Loucy (cell line): ENCODE measurements around the gene SORCS1.

Experiments
- H2AFZ ChIP-seq: fragments of 200-600 bp; sonication (generic); 2 replicates; pipeline ENCODE4 v1.6.0; 2016; ENCODE audit warnings: antibody characterized with exemption, mild to moderate bottlenecking, low read length, moderate library complexity
- H3F3A ChIP-seq: fragments of 200-600 bp; 2 replicates; pipeline ENCODE4 v1.6.0; 2016; ENCODE audit warnings: antibody characterized with exemption, low read depth, mild to moderate bottlenecking
- H3K27me3 ChIP-seq: fragments of 200-600 bp; sonication (generic); 2 replicates; pipeline ENCODE4 v1.6.1; 2014; ENCODE audit warnings: low read length, mild to moderate bottlenecking; ENCODE audit not compliant: insufficient read depth, poor library complexity, severe bottlenecking
- H3K36me3 ChIP-seq: fragments of 200-600 bp; sonication (generic); 2 replicates; pipeline ENCODE4 v1.6.1; 2016; ENCODE audit warnings: low read length; ENCODE audit not compliant: insufficient read depth
- H3K4me1 ChIP-seq: fragments of 200-600 bp; sonication (generic); 2 replicates; pipeline ENCODE4 v1.5.1; 2014; ENCODE audit warnings: low read length, mild to moderate bottlenecking; ENCODE audit not compliant: insufficient read depth, poor library complexity, severe bottlenecking
- H3K4me2 ChIP-seq: fragments of 200-600 bp; sonication (generic); 2 replicates; pipeline ENCODE4 v1.6.0; 2014; ENCODE audit warnings: antibody characterized with exemption, low read length, low read depth, mild to moderate bottlenecking; ENCODE audit not compliant: poor library complexity, severe bottlenecking
- H3K4me3 ChIP-seq: fragments of 200-600 bp; sonication (generic); 2 replicates; pipeline ENCODE4 v1.5.1; 2014; ENCODE audit warnings: low read length, mild to moderate bottlenecking, mixed read lengths; ENCODE audit not compliant: poor library complexity, severe bottlenecking
- H3K79me2 ChIP-seq: fragments of 200-600 bp; sonication (generic); 2 replicates; pipeline ENCODE4 v1.6.1; 2014; ENCODE audit warnings: low read length; ENCODE audit not compliant: insufficient read depth
- H3K9ac ChIP-seq: fragments of 200-600 bp; sonication (generic); 2 replicates; pipeline ENCODE4 v1.6.0; 2014; ENCODE audit warnings: mild to moderate bottlenecking, low read depth, low read length, moderate library complexity; ENCODE audit not compliant: poor library complexity, severe bottlenecking
- H3K9me2 ChIP-seq: fragments of 200-600 bp; sonication (generic); replicated peaks from 2 replicates; pipeline ENCODE4 v1.6.1; 2016; ENCODE audit warnings: low read depth, low read length, mixed read lengths
- H3K9me3 ChIP-seq: fragments of 200-600 bp; sonication (generic); 2 replicates; pipeline ENCODE4 v1.6.1; 2014; ENCODE audit warnings: mild to moderate bottlenecking, antibody characterized with exemption, low read length, low read depth; ENCODE audit not compliant: insufficient read depth
- H4K20me1 ChIP-seq: fragments of 200-600 bp; sonication (generic); 2 replicates; pipeline ENCODE4 v1.6.0; 2014; ENCODE audit warnings: antibody characterized with exemption, low read length, mild to moderate bottlenecking; ENCODE audit not compliant: insufficient read depth, poor library complexity, severe bottlenecking
- EZH2phosphoT487 ChIP-seq: fragments of 200-600 bp; IDR thresholded peaks from 2 replicates; pipeline ENCODE4 v1.6.1; 2018; ENCODE audit warnings: antibody characterized with exemption, mild to moderate bottlenecking, moderate library complexity, borderline replicate concordance
- TF ChIP-seq, protein P1 (sequence below): fragments of 200-600 bp; sonication (generic); conservative IDR thresholded peaks from 2 replicates; pipeline ENCODE4 v1.5.1; 2014; ENCODE audit warnings: mild to moderate bottlenecking, antibody characterized with exemption, low read length

Gene SORCS1

DNA sequence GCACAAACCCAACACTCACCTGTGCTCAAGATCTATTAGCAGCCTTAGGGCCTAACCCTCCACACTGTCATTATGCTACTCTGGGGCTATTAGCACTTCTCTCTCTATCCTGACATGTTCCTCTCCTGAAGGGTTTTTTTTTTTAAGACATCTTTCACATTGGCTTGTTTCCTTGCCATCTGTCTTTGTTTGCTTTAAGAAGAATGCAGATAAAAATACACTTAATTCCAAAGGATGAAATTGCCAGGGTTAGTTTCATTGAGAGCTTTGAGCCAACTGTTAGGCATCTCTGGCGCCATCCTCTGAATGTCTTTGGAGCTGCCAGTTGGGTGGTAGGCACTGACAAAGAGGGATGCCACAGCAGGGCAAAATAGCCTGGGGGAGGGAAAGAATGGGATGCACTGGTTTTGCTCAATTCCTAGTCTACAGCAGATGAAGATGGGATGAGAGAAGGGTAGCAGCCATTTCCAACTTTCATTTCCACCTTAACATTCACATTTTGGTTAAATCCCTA lies 399.2 kb downstream of the SORCS1 start:
- Histone ChIP-seq H2AFZ (no peak overlapping the region), H3K27me3 (no peaks in the 10 kb centered on the region), H3K9me2 (no peaks in the 10 kb centered on the region), H3K4me3 (no peak overlapping the region), H3K79me2 (no peaks in the 10 kb centered on the region), H4K20me1 (no peaks in the 10 kb centered on the region), H3K36me3 (no peaks in the 10 kb centered on the region), H3K4me1 (peaks cover 51% of the 10 kb centered on the region), H3K4me2 (no peak overlapping the region), H3F3A (peaks cover under 1% of the 10 kb centered on the region; the same call in 1 of the 2 replicates), H3K9ac (no peak overlapping the region), H3K9me3 (no peaks in the 10 kb centered on the region)
- TF ChIP-seq EZH2phosphoT487: no peak
- TF ChIP-seq, protein P1, sequence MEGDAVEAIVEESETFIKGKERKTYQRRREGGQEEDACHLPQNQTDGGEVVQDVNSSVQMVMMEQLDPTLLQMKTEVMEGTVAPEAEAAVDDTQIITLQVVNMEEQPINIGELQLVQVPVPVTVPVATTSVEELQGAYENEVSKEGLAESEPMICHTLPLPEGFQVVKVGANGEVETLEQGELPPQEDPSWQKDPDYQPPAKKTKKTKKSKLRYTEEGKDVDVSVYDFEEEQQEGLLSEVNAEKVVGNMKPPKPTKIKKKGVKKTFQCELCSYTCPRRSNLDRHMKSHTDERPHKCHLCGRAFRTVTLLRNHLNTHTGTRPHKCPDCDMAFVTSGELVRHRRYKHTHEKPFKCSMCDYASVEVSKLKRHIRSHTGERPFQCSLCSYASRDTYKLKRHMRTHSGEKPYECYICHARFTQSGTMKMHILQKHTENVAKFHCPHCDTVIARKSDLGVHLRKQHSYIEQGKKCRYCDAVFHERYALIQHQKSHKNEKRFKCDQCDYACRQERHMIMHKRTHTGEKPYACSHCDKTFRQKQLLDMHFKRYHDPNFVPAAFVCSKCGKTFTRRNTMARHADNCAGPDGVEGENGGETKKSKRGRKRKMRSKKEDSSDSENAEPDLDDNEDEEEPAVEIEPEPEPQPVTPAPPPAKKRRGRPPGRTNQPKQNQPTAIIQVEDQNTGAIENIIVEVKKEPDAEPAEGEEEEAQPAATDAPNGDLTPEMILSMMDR: peak; percentile 64

DNA sequence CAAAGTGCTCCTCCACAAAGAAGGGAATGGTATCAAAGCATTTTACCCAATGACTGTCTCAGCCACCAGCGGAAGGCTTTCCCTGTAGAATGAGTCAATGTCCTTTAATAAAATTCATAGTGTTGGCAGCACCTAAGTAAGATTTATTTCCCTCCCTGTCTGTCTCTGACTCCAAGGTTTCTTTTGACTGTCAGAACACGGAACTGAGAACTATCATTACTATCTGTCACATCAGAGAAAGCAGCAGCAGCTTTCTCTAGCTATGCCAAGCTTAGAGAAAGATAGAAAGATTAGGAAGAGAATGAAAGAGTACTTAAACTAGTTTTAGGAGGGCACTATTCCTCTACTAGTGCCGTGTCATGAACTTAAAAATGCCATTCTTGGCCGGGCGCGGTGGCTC lies 400.1 kb downstream of the SORCS1 start:
- Histone ChIP-seq H3K4me3 (no peak overlapping the region), H3K36me3 (no peaks in the 10 kb centered on the region), H3F3A (no peaks in the 10 kb centered on the region), H2AFZ (0 out of 2 replicates have a peak overlapping the region, but pooled peaks have one; percentile 81), H3K79me2 (no peaks in the 10 kb centered on the region), H3K9me3 (no peaks in the 10 kb centered on the region), H3K9ac (no peak overlapping the region), H3K9me2 (no peaks in the 10 kb centered on the region), H3K4me2 (no peak overlapping the region), H3K4me1 (peaks cover 43% of the 10 kb centered on the region), H3K27me3 (no peaks in the 10 kb centered on the region), H4K20me1 (no peaks in the 10 kb centered on the region)
- TF ChIP-seq EZH2phosphoT487: no peak
- TF ChIP-seq, protein P1: no peak

DNA sequence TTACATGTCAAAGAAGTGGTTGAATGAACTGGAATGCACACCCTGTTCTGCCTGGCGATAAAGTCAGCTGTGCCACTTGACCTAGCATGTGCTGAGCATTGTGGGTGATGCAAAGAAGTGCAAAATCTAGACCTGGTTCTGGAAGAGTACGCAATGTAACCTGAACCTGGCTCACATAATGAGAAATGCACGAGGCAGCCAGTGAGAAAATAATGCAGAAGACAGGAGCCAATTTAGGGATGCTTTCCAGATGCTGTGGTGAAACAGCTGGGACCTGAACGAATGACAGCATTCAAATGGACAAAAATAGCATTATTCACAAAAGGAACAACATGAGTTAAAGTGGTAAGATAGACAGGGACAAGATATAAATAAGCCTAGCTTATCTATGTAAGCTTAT lies 402.6 kb downstream of the SORCS1 start:
- Histone ChIP-seq H3K4me2 (no peak overlapping the region), H3K36me3 (no peaks in the 10 kb centered on the region), H3K4me1 (peaks cover 43% of the 10 kb centered on the region), H3K9ac (no peak overlapping the region), H3K9me2 (no peaks in the 10 kb centered on the region), H4K20me1 (no peaks in the 10 kb centered on the region), H3K79me2 (no peaks in the 10 kb centered on the region), H3K27me3 (no peaks in the 10 kb centered on the region), H3K9me3 (peaks cover 4% of the 10 kb centered on the region; the same call in 1 of the 2 replicates), H3K4me3 (no peak overlapping the region), H3F3A (no peaks in the 10 kb centered on the region), H2AFZ (no peak overlapping the region)
- TF ChIP-seq EZH2phosphoT487: no peak
- TF ChIP-seq, protein P1: no peak
